Measurements from ENCODE around the gene PLXNA4.

Gene PLXNA4

GRCh38 chr7:132561763-132562162 lies 14.5 kb downstream of the PLXNA4 start:
- no peak for DNase-seq (ENCODE audit: low read depth)

DNA sequence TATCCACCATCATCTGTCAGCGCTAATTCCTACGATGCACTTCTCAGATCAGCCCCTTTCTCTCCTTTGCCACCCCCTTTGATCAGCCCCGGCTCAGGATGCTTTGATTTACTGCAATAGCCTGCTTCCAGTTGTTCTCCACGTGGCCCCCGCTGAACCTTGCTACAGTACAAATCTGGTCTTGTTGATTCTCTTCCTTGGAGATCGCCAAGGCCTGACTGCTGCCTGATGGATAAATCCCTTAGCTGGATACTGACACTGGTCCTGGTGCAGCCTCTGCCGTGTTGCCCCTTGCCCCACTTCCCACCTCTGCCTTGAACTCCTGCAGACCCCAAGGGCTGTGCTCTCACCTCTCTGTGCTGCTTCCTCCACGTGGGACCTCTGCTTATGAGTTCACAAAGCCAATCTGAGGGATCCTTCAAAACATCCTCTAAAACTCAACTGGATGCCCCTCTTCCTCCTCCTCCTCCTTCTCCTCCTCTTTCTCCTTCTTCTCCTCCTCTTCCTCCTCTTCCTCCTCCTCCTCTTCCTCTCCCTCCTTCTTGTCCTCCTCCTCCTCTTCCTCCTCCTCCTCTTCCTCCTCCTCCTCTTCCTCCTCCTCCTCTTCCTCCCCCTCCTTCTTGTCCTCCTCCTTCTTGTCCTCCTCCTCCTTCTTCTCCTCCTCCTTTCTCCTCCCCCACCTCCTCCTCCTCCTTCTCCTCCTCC lies 15.3 kb downstream of the PLXNA4 start:
- DNase-seq (ENCODE audit: low read depth) = no peak

GRCh38 chr7:132560105-132560504 lies 16.2 kb downstream of the PLXNA4 start:
- no peak for DNase-seq (ENCODE audit: low read depth)

DNA sequence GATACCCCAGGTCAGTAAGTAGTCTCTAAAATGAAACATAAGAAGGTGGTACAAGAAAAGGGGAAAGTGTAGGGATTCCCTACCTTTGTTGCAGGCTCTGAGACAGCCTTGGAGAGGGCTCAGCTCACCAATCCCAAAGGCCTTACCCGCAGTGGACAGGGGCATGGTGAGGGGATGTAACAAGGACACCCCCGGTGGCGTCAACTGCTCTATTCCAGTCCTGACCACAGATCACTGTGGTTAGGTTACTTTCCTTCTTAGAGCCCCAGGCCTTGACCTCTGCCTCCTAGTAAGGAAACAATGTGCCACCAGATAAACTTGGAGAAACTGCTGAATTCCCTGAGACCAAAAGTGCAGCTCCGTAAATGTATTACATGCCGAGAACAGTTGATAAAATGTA lies 17.5 kb downstream of the PLXNA4 start:
- no peak for DNase-seq (ENCODE audit: low read depth)

- DNase-seq (ENCODE audit: low read depth) = no peak
Measured at GRCh38 chr7:132557489-132558044, 18.7 kb downstream of the PLXNA4 start.

DNA sequence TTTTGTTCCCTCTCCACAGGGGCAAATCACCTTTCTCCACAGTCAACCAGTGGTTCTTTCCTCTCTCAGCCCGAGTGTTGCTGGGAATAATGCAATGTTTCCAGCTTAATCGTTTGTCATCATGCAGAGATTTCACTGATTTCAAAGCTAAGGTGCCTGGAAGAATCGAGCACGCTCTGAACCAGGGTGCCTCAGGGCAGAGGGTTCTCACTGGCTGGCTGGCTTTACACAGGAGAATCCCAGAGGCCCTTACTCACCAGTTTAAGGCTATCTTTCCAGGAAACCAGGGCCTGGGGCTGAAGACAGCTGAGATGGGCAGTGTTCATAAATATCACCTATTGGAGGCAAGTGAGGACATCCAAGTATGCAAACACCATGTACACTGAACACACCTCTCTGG lies 21.8 kb downstream of the PLXNA4 start:
- DNase-seq (ENCODE audit: low read depth) = no peak

- DNase-seq (ENCODE audit: low read depth) = no peak
Measured at GRCh38 chr7:132553031-132553430, 23.2 kb downstream of the PLXNA4 start.

DNA sequence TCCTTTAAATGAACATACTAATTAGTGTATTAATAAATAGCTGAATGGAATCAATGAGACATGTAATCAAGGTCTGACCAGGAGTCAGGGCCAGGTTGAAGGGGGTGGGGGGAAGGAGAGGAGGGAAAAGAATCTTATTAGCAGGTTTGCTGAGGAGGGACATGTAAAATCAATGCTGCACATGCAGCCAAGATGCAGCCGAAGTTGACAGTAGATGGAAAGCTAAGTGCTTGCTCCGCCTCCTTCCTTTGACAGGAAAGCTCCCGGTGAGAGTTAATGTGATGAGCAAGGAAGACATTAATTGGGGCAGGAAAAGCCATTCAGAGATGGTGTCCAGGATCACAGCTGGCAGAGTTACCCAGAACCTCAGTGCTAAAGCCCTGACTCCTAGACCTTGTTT lies 24.4 kb downstream of the PLXNA4 start:
- no peak for DNase-seq (ENCODE audit: low read depth)

- DNase-seq (ENCODE audit: low read depth) = no peak
Measured at GRCh38 chr7:132551439-132551838, 24.8 kb downstream of the PLXNA4 start.

DNA sequence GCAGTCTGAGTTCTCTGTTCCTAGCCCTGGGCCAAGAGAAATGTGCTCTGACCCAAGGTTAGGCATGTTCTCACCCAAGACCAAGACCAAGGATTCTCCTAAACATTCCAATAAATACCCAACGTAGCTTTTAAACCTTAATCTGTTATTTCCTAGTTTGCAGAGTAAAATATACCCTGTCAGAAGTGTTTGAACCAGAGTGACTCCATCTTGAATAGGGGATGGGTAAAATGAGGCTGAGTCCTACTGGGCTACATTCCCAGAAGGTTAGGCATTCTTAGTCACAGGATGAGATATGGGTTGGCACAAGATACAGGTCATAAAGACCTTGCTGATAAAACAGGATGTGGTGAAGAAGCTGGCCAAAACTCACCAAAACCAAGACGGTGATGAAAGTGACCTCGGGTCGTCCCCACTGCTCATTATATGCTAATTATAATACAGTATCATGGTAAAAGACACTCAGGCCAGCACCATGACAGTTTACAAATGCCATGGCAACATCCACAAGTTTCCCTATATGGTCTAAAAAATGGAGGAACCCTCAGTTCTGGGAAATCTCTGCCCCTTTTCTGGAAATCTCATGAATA lies 27.7 kb downstream of the PLXNA4 start:
- DNase-seq (ENCODE audit: low read depth) = no peak

GRCh38 chr7:132547821-132548220 lies 28.4 kb downstream of the PLXNA4 start:
- DNase-seq (ENCODE audit: low read depth) = no peak

- no peak for DNase-seq (ENCODE audit: low read depth)
Measured at GRCh38 chr7:132546366-132547127, 29.7 kb downstream of the PLXNA4 start.

- no peak for DNase-seq (ENCODE audit: low read depth)
Measured at GRCh38 chr7:132545756-132546155, 30.5 kb downstream of the PLXNA4 start.

DNA sequence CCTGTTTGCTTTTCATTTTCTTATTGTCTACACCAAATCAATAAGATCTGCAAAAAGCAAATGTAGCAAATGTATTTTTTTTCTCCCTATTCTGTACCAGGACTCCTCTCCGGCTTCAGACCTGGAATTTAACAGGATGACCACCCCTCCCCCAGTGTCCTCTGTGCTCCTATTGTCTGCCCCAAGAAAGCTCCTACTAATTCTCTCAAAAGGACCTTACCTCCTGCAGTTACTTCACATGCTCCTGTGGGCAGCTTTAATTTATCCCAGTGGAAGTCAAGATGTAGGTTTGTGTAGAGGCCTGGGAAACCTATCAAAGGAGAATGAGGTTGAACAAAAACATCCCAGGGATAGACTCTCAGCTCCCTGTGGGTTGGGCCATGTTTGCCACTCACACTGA lies 31.3 kb downstream of the PLXNA4 start:
- no peak for DNase-seq (ENCODE audit: low read depth)

GRCh38 chr7:132544025-132544424 lies 32.2 kb downstream of the PLXNA4 start:
- DNase-seq (ENCODE audit: low read depth) = no peak

DNA sequence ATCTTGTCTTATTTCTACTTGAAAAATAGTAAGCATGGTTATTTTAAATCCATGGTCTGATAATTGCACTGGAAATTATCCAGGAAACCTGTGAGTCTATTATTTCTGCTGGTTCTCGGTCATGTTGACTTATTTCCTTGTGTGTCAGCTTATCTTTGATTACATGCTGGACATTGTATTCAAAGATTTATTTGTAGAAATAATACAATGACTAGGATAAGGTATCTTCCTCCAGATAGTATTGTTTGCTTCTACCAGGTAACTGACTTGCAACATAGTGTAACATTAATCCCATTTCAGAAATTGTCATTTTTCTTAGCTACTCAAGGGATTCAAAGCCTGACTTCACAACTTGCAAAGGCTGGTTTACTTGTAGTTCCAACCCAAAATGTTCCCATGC lies 33.4 kb downstream of the PLXNA4 start:
- no peak for DNase-seq (ENCODE audit: low read depth)

GRCh38 chr7:132541656-132542055 lies 34.6 kb downstream of the PLXNA4 start:
- no peak for DNase-seq (ENCODE audit: low read depth)

GRCh38 chr7:132537456-132538145 lies 38.7 kb downstream of the PLXNA4 start:
- no peak for DNase-seq (ENCODE audit: low read depth)

GRCh38 chr7:132536654-132537395 lies 39.4 kb downstream of the PLXNA4 start:
- no peak for DNase-seq (ENCODE audit: low read depth)

DNA sequence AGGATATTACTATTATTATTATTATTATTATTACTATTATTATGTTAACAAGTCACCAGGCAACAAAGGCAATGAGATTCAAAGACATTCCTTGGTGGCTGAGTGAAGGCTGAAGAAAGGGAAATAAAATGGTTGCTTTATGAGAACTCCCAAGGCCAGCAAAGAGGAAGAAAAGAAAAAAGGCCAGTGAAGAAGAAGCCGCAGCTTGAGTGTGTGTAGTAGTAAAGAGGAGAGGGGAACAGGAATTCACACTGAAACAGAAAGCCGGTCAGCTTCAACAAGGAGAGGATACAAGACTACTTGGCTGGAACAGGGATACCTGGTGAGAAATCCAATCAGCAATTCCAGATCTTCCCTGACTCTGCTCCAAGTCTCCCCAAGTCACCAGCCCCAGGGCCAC lies 42.4 kb downstream of the PLXNA4 start:
- no peak for DNase-seq (ENCODE audit: low read depth)

DNA sequence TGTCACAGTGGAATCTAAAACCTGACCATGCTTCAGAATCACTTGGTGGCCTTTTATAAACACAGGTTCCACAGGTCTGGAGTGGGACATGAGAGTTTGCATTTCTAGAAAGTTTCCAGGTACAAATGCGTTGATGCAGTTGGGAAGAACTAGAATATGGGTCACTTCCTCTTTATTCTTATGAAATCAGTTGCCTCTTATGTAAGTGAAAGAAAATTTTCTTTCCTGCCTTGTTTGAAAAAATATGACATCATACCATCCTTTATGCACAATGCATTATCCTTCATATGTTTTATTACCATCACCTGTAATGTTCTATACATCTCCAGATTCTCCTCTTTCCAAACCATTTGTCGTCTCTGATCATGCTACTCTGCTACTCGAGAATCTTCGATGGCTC lies 44.0 kb downstream of the PLXNA4 start:
- no peak for DNase-seq (ENCODE audit: low read depth)

DNA sequence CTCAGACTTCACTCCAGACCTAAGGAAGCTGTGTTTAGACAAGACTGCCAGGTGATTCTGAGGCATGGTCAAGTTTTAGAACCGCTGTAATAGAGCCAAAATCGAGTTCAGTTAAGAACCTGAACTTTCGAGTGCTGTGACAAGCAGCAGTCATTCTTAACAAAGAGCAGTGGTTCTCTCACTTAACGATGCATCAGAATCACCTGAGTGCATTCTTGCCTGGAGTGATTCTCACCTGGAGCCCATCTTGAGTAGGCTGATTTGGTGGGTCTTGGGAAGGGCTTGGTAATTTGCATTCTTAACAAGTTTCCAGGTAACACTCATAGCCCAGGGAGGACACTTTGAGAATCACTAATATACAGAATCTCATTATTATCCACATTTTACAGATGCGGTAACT lies 44.7 kb downstream of the PLXNA4 start:
- no peak for DNase-seq (ENCODE audit: low read depth)
